Measurements from ENCODE around the gene NPL. TPM values are rescaled to one million over a fixed set of nuclear protein-coding genes. Genes with fewer than 3 reads are reported as not detected.

Gene NPL
- total RNA-seq, 1 donor from 2014 or later = 4.8 TPM

GRCh38 chr1:182761396-182762395 lies 27.9 kb upstream of the NPL start:
- Mint-ChIP-seq H3K36me3 (ENCODE audit: low read depth, unreplicated experiment) (no peaks in the 10 kb centered on the region), H3K4me3 (ENCODE audit: unreplicated experiment) (no peak overlapping the region), H3K27ac (ENCODE audit: unreplicated experiment) (no peak overlapping the region), H3K9me3 (ENCODE audit: unreplicated experiment) (no peaks in the 10 kb centered on the region), H3K27me3 (ENCODE audit: unreplicated experiment) (no peaks in the 10 kb centered on the region), H3K4me1 (ENCODE audit: unreplicated experiment) (no peaks in the 10 kb centered on the region)
- TF ChIP-seq CTCF (IDR thresholded peaks at IDR 0.05; ENCODE audit: unreplicated experiment) = no peak
- DNase-seq (ENCODE audit: low spot score) = no peak

GRCh38 chr1:182762536-182762935 lies 27.0 kb upstream of the NPL start:
- Mint-ChIP-seq H3K36me3 (ENCODE audit: low read depth, unreplicated experiment) (no peaks in the 10 kb centered on the region), H3K4me1 (ENCODE audit: unreplicated experiment) (no peaks in the 10 kb centered on the region), H3K27ac (ENCODE audit: unreplicated experiment) (no peak overlapping the region), H3K27me3 (ENCODE audit: unreplicated experiment) (no peaks in the 10 kb centered on the region), H3K9me3 (ENCODE audit: unreplicated experiment) (no peaks in the 10 kb centered on the region), H3K4me3 (ENCODE audit: unreplicated experiment) (no peak overlapping the region)
- DNase-seq (ENCODE audit: low spot score) = no peak
- no peak for TF ChIP-seq CTCF (IDR thresholded peaks at IDR 0.05; ENCODE audit: unreplicated experiment)

GRCh38 chr1:182764029-182764727 lies 25.4 kb upstream of the NPL start:
- TF ChIP-seq CTCF (IDR thresholded peaks at IDR 0.05; ENCODE audit: unreplicated experiment) = no peak
- H3K36me3 Mint-ChIP-seq (ENCODE audit: low read depth, unreplicated experiment) = no peaks in the 10 kb centered on the region
- H3K27me3 Mint-ChIP-seq (ENCODE audit: unreplicated experiment) = no peaks in the 10 kb centered on the region
- no peaks in the 10 kb centered on the region for H3K9me3 Mint-ChIP-seq (ENCODE audit: unreplicated experiment)
- no peaks in the 10 kb centered on the region for H3K4me1 Mint-ChIP-seq (ENCODE audit: unreplicated experiment)
- H3K27ac Mint-ChIP-seq (ENCODE audit: unreplicated experiment) = no peak overlapping the region
- H3K4me3 Mint-ChIP-seq (ENCODE audit: unreplicated experiment) = no peak overlapping the region
- no peak for DNase-seq (ENCODE audit: low spot score)

- no peak overlapping the region for H3K27ac Mint-ChIP-seq (ENCODE audit: unreplicated experiment)
- peaks cover 3% of the 10 kb centered on the region for H3K4me1 Mint-ChIP-seq (ENCODE audit: unreplicated experiment)
- no peaks in the 10 kb centered on the region for H3K9me3 Mint-ChIP-seq (ENCODE audit: unreplicated experiment)
- no peaks in the 10 kb centered on the region for H3K27me3 Mint-ChIP-seq (ENCODE audit: unreplicated experiment)
- DNase-seq (ENCODE audit: low spot score) = no peak
- no peak for TF ChIP-seq CTCF (IDR thresholded peaks at IDR 0.05; ENCODE audit: unreplicated experiment)
- H3K36me3 Mint-ChIP-seq (ENCODE audit: low read depth, unreplicated experiment) = no peaks in the 10 kb centered on the region
- no peak overlapping the region for H3K4me3 Mint-ChIP-seq (ENCODE audit: unreplicated experiment)
These were observed 24.2 kb upstream of the NPL start for GRCh38 chr1:182765391-182765790.

Data from endothelial cell (in vitro differentiated cells).